GM12878 (cell line): ENCODE data around the gene ASIC4. TPM values are rescaled to one million over a fixed set of nuclear protein-coding genes. Genes with fewer than 3 reads are reported as not detected.

Source experiments
- ATAC-seq: fragments of 200-7000 bp; cut with Tn5 transposase; 3 replicates; pipeline ENCODE4 v1.9.1; 2020; ENCODE audit warnings: mild to moderate bottlenecking, moderate library complexity
- BruUV-seq: library from RNA; stranded (reverse); fragments of 400-500 nt; replicated peaks from 2 replicates; lab custom pipeline; 2021; lab: Mats Ljungman, UMichigan
- CTCF ChIA-PET: fragments of 300-600 bp; sonication (Branson Sonifier 250); formaldehyde crosslinking; extraction: SDS; loops from one replicate; lab custom pipeline; 2021; ENCODE audit warnings: inconsistent platforms; lab: Yijun Ruan, JAX
- POLR2A ChIA-PET: fragments of 350-600 bp; formaldehyde crosslinking; extraction: SDS; loops from one replicate; lab custom pipeline; 2021; ENCODE audit warnings: inconsistent platforms; lab: Charles Lee
- RAD21 ChIA-PET: fragments of 300-600 bp; sonication (Branson Sonifier 250); formaldehyde crosslinking; loops from one replicate; lab custom pipeline; 2023; ENCODE audit warnings: antibody characterized with exemption; ENCODE audit not compliant: unreplicated experiment; lab: Charles Lee
- SMC1A ChIA-PET: fragments of 300-600 bp; sonication (Branson Sonifier 250); formaldehyde crosslinking; loops from one replicate; lab custom pipeline; 2023; ENCODE audit not compliant: unreplicated experiment, uncharacterized antibody; lab: Charles Lee
- DNase-seq: peaks from one replicate; pipeline ENCODE4 v3.0.0-alpha.2; 2011; ENCODE audit warnings: low read depth, low spot score
- FAIRE-seq: peaks from 3 replicates; lab custom pipeline; 2011; peaks lifted over from hg19 to GRCh38; lab: Jason Lieb, UNC
- H2AFZ ChIP-seq: 2 replicates; pipeline ENCODE4 v1.6.0; 2011; ENCODE audit warnings: low read depth, low read length, control low read depth; ENCODE audit not compliant: control insufficient read depth
- H3K27ac ChIP-seq: 2 replicates; pipeline ENCODE4 v1.5.1; 2011; ENCODE audit warnings: control low read depth; ENCODE audit not compliant: control insufficient read depth, insufficient read depth
- H3K27me3 ChIP-seq, 2 experiments: replicated peaks in 1 of 2; 2 replicates each; pipeline versions ENCODE4 v1.6.0 to v1.6.1; 2011; ENCODE audit warnings: low read length in 1 of 2; ENCODE audit not compliant: control insufficient read depth in 2 of 2, insufficient read depth in 2 of 2
- H3K36me3 ChIP-seq, 2 experiments: 2 replicates each; pipeline ENCODE4 v1.5.1; 2011; ENCODE audit warnings: low read length in 1 of 2; ENCODE audit not compliant: control insufficient read depth in 2 of 2, insufficient read depth in 2 of 2
- H3K4me1 ChIP-seq: 2 replicates; pipeline ENCODE4 v1.6.1; 2011; ENCODE audit warnings: mild to moderate bottlenecking, low read length, moderate library complexity, mixed read lengths; ENCODE audit not compliant: control insufficient read depth, insufficient read depth
- H3K4me2 ChIP-seq: 2 replicates; pipeline ENCODE4 v1.6.0; 2011; ENCODE audit warnings: control low read depth; ENCODE audit not compliant: control insufficient read depth, insufficient read depth
- H3K4me3 ChIP-seq: fragments of 200-600 bp; sonication (generic); 2 replicates; pipeline ENCODE4 v1.5.1; 2016
- H3K79me2 ChIP-seq: 2 replicates; pipeline ENCODE4 v1.6.0; 2011; ENCODE audit warnings: low read length; ENCODE audit not compliant: control insufficient read depth, insufficient read depth
- H3K9ac ChIP-seq: 2 replicates; pipeline ENCODE4 v1.8.0; 2011; ENCODE audit warnings: low read length, control low read depth, mixed read lengths; ENCODE audit not compliant: control insufficient read depth, insufficient read depth
- H3K9me3 ChIP-seq: replicated peaks from 3 replicates; pipeline ENCODE4 v1.5.1; 2011; ENCODE audit warnings: mild to moderate bottlenecking, low read length; ENCODE audit not compliant: control insufficient read depth, insufficient read depth
- H4K20me1 ChIP-seq: 2 replicates; pipeline ENCODE4 v1.6.0; 2011; ENCODE audit not compliant: control insufficient read depth, insufficient read depth
- CEBPZ ChIP-seq: fragments of 150-350 bp; IDR thresholded peaks from 2 replicates; pipeline ENCODE4 v1.6.1; 2016; ENCODE audit warnings: low read depth, low read length
- CUX1 ChIP-seq: IDR thresholded peaks from 2 replicates; pipeline ENCODE4 v1.6.1; 2012; ENCODE audit warnings: improper control_type of control experiment, low read depth, low read length; ENCODE audit not compliant: insufficient replicate concordance
- MTA3 ChIP-seq: IDR thresholded peaks from 2 replicates; pipeline ENCODE4 v1.6.1; 2012; ENCODE audit warnings: low read length, inconsistent platforms, borderline replicate concordance
- NFYB ChIP-seq: IDR thresholded peaks from 2 replicates; pipeline ENCODE4 v1.6.1; 2011; ENCODE audit warnings: low read depth, mild to moderate bottlenecking, low read length, improper control_type of control experiment, moderate library complexity; ENCODE audit not compliant: insufficient read depth
- PAX8 ChIP-seq: fragments of 450-650 bp; IDR thresholded peaks from 2 replicates; pipeline ENCODE4 v1.6.1; 2017; ENCODE audit warnings: mild to moderate bottlenecking, moderate library complexity
- PRDM15 ChIP-seq: fragments of 450-650 bp; formaldehyde crosslinking; IDR thresholded peaks from 2 replicates; pipeline ENCODE4 v1.4.0; 2020; ENCODE audit warnings: mild to moderate bottlenecking, moderate library complexity
- ZNF24 ChIP-seq: fragments of 450-650 bp; IDR thresholded peaks from 2 replicates; pipeline ENCODE4 v1.6.1; 2017; ENCODE audit warnings: antibody characterized with exemption, mild to moderate bottlenecking
- ZZZ3 ChIP-seq: IDR thresholded peaks from 2 replicates; pipeline ENCODE4 v1.6.1; 2011; ENCODE audit warnings: low read depth; ENCODE audit not compliant: control insufficient read depth, insufficient read length
- WGBS: methylation state at CpG from one replicate; pipeline ENCODE4 v1.1.6; 2016; ENCODE audit warnings: low lambda C conversion rate; ENCODE audit not compliant: insufficient replicate concordance, insufficient coverage; ENCODE audit errors: missing lambda C conversion rate; 5-methylcytosine and 5-hydroxymethylcytosine counted together
- in situ Hi-C: fragments of 300-500 bp; cut with MboI; formaldehyde crosslinking; loops from 9 replicates; pipeline ENCODE4 v1.14.3; 2018; ENCODE audit warnings: mixed read lengths
- intact Hi-C: fragments of 100-400 bp; cut with micrococcal nuclease; formaldehyde crosslinking; loops from one replicate; pipeline ENCODE4 v1.14.2; 2022; ENCODE audit not compliant: unreplicated experiment
- polyA plus RNA-seq, 11 experiments: library from polyadenylated mRNA; depleted of rRNA in 4 of 11; unstranded in 6 of 11; stranded (reverse) in 5 of 11; fragments of >200 nt; fragmentation: Nextera tagmentation in 4 of 11; fragmentation: Illumina TruSeq in 1 of 11; extraction: Ambion mirVana in 4 of 11; extraction: Trizol in 1 of 11; gene quantifications; 1 replicate in 1 of 11; 2 replicates in 10 of 11; pipeline versions ENCODE4 v1.2.1 to v1.2.3, GENCODE V29; 2011 to 2016; ENCODE audit warnings: inconsistent platforms in 2 of 11, missing spikeins in 2 of 11, low read depth in 1 of 11
- total RNA-seq, 4 experiments: library from RNA; depleted of rRNA in 3 of 4; stranded (reverse); fragments of >200 nt in 3 of 4; fragmentation: Illumina TruSeq in 1 of 4; extraction: Trizol in 1 of 4; gene quantifications; 2 replicates each; pipeline versions ENCODE4 v1.2.1 to v1.2.3, GENCODE V29; 2013 to 2021

The ASIC4 gene
- total and polyA plus RNA-seq, 10 of the 15 experiments (the other 5 are each of a cell fraction or from before 2014, with no cell fraction given) = 0.01 TPM; not detected in 9

- TF ChIP-seq CUX1 = no peak
- no peak for TF ChIP-seq ZZZ3
- TF ChIP-seq, all 136 proteins: peak for 0
These were observed 34.7 kb downstream of the ASIC4 start (continued) for GRCh38 chr2:219548990-219549389.

- no peaks in the 10 kb centered on the region; the same call in 2 of the 3 replicates for H3K9me3 ChIP-seq
- no peaks in the 10 kb centered on the region for H3K36me3 ChIP-seq
- ATAC-seq (no peak), DNase-seq (no peak), FAIRE-seq (no peak)
- ChIA-PET RAD21 (no interaction called here), CTCF (interaction anchor here (2.2 kb wide), 1 partner anchor 11 kb away, joined by 6 read pairs; no protein-coding TSS in a partner anchor), POLR2A (no interaction called here), SMC1A (no interaction called here)
- no peaks in the 10 kb centered on the region; the same call in 1 of the 2 replicates for H3K4me1 ChIP-seq
- H3K9ac ChIP-seq = no peak overlapping the region
- H3K79me2 ChIP-seq = no peaks in the 10 kb centered on the region
- H3K4me3 ChIP-seq = no peak overlapping the region
- H2AFZ ChIP-seq = no peak overlapping the region
- H3K4me2 ChIP-seq = no peak overlapping the region
- intact Hi-C loops (no loop called here), in situ Hi-C loops (no loop called here)
- H3K27me3 ChIP-seq = peaks cover 8% of the 10 kb centered on the region in 2 experiments
- H4K20me1 ChIP-seq = no peaks in the 10 kb centered on the region; the same call in 1 of the 2 replicates
- H3K27ac ChIP-seq = no peak overlapping the region
- WGBS = 32% methylated on average over 9 of the region's 9 CpGs
- BruUV-seq = no TSS peak
- TF ChIP-seq PAX8 (no peak), PRDM15 (CRISPR knock-in tag) (no peak), MTA3 (no peak), NFYB (no peak), CEBPZ (no peak), ZNF24 (no peak)
These were observed 35.3 kb downstream of the ASIC4 start for GRCh38 chr2:219549619-219550018.
